Loucy (cell line): ENCODE measurements around the gene SDF2L1.

ENCODE experiments used
- H2AFZ ChIP-seq: fragments of 200-600 bp; sonication (generic); 2 replicates; pipeline ENCODE4 v1.6.0; 2016; ENCODE audit warnings: antibody characterized with exemption, mild to moderate bottlenecking, low read length, moderate library complexity
- H3F3A ChIP-seq: fragments of 200-600 bp; 2 replicates; pipeline ENCODE4 v1.6.0; 2016; ENCODE audit warnings: antibody characterized with exemption, low read depth, mild to moderate bottlenecking
- H3K27me3 ChIP-seq: fragments of 200-600 bp; sonication (generic); 2 replicates; pipeline ENCODE4 v1.6.1; 2014; ENCODE audit warnings: low read length, mild to moderate bottlenecking; ENCODE audit not compliant: insufficient read depth, poor library complexity, severe bottlenecking
- H3K36me3 ChIP-seq: fragments of 200-600 bp; sonication (generic); 2 replicates; pipeline ENCODE4 v1.6.1; 2016; ENCODE audit warnings: low read length; ENCODE audit not compliant: insufficient read depth
- H3K4me1 ChIP-seq: fragments of 200-600 bp; sonication (generic); 2 replicates; pipeline ENCODE4 v1.5.1; 2014; ENCODE audit warnings: low read length, mild to moderate bottlenecking; ENCODE audit not compliant: insufficient read depth, poor library complexity, severe bottlenecking
- H3K4me2 ChIP-seq: fragments of 200-600 bp; sonication (generic); 2 replicates; pipeline ENCODE4 v1.6.0; 2014; ENCODE audit warnings: antibody characterized with exemption, low read length, low read depth, mild to moderate bottlenecking; ENCODE audit not compliant: poor library complexity, severe bottlenecking
- H3K4me3 ChIP-seq: fragments of 200-600 bp; sonication (generic); 2 replicates; pipeline ENCODE4 v1.5.1; 2014; ENCODE audit warnings: low read length, mild to moderate bottlenecking, mixed read lengths; ENCODE audit not compliant: poor library complexity, severe bottlenecking
- H3K79me2 ChIP-seq: fragments of 200-600 bp; sonication (generic); 2 replicates; pipeline ENCODE4 v1.6.1; 2014; ENCODE audit warnings: low read length; ENCODE audit not compliant: insufficient read depth
- H3K9ac ChIP-seq: fragments of 200-600 bp; sonication (generic); 2 replicates; pipeline ENCODE4 v1.6.0; 2014; ENCODE audit warnings: mild to moderate bottlenecking, low read depth, low read length, moderate library complexity; ENCODE audit not compliant: poor library complexity, severe bottlenecking
- H3K9me2 ChIP-seq: fragments of 200-600 bp; sonication (generic); replicated peaks from 2 replicates; pipeline ENCODE4 v1.6.1; 2016; ENCODE audit warnings: low read depth, low read length, mixed read lengths
- H3K9me3 ChIP-seq: fragments of 200-600 bp; sonication (generic); 2 replicates; pipeline ENCODE4 v1.6.1; 2014; ENCODE audit warnings: mild to moderate bottlenecking, antibody characterized with exemption, low read length, low read depth; ENCODE audit not compliant: insufficient read depth
- H4K20me1 ChIP-seq: fragments of 200-600 bp; sonication (generic); 2 replicates; pipeline ENCODE4 v1.6.0; 2014; ENCODE audit warnings: antibody characterized with exemption, low read length, mild to moderate bottlenecking; ENCODE audit not compliant: insufficient read depth, poor library complexity, severe bottlenecking
- EZH2phosphoT487 ChIP-seq: fragments of 200-600 bp; IDR thresholded peaks from 2 replicates; pipeline ENCODE4 v1.6.1; 2018; ENCODE audit warnings: antibody characterized with exemption, mild to moderate bottlenecking, moderate library complexity, borderline replicate concordance
- TF ChIP-seq, protein P1 (sequence below): fragments of 200-600 bp; sonication (generic); conservative IDR thresholded peaks from 2 replicates; pipeline ENCODE4 v1.5.1; 2014; ENCODE audit warnings: mild to moderate bottlenecking, antibody characterized with exemption, low read length

Gene SDF2L1

DNA sequence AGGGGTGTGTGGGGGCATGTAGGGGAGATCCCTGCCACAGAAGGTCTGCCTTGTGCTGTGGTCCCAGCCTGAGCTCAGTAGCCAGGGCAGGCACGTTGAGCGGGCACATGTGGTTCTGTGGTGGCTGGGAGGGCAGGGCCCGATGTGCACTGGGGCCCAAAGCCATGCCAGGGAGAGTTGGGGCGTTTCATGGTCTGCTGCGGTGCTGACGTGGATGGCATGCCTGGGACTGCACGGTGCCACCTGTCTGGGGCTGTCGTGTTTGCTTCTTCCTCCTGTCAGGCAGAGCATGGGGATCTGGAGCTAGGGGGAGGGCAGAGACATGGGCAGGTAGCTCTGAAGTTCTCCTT lies 43.0 kb downstream of the SDF2L1 start:
- TF ChIP-seq EZH2phosphoT487, result no peak
- TF ChIP-seq, protein P1, sequence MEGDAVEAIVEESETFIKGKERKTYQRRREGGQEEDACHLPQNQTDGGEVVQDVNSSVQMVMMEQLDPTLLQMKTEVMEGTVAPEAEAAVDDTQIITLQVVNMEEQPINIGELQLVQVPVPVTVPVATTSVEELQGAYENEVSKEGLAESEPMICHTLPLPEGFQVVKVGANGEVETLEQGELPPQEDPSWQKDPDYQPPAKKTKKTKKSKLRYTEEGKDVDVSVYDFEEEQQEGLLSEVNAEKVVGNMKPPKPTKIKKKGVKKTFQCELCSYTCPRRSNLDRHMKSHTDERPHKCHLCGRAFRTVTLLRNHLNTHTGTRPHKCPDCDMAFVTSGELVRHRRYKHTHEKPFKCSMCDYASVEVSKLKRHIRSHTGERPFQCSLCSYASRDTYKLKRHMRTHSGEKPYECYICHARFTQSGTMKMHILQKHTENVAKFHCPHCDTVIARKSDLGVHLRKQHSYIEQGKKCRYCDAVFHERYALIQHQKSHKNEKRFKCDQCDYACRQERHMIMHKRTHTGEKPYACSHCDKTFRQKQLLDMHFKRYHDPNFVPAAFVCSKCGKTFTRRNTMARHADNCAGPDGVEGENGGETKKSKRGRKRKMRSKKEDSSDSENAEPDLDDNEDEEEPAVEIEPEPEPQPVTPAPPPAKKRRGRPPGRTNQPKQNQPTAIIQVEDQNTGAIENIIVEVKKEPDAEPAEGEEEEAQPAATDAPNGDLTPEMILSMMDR, result no peak
- H3K9me3 ChIP-seq, result no peaks in the 10 kb centered on the region
- H3K79me2 ChIP-seq, result no peaks in the 10 kb centered on the region
- H3K4me3 ChIP-seq, result no peak overlapping the region
- no peak overlapping the region for H2AFZ ChIP-seq
- no peak overlapping the region for H3K9ac ChIP-seq
- peaks cover 32% of the 10 kb centered on the region; the same call in 1 of the 2 replicates for H3K36me3 ChIP-seq
- no peaks in the 10 kb centered on the region for H3K9me2 ChIP-seq
- no peaks in the 10 kb centered on the region for H4K20me1 ChIP-seq
- H3K27me3 ChIP-seq, result no peaks in the 10 kb centered on the region
- no peak overlapping the region for H3K4me2 ChIP-seq
- no peaks in the 10 kb centered on the region for H3F3A ChIP-seq
- no peaks in the 10 kb centered on the region for H3K4me1 ChIP-seq

DNA sequence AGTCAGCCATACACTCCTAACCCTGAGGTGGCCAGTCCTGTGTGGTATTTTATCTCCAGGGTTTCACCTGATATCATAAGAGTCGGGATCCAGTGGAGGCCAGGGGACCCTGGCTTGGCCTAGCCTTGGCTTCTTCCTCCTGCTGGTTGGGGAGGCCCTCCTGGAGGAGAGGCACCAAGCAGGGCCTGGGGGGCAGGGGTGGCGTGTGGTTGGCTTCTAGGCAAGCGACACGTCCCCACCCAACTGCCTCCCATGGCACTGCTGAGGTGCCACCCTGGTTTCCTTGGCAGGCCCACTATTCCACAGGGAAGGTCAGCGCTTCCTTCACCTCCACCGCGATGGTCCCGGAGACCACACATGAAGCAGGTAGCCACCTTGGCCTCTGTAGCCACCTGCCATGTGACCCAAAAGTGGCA lies 44.1 kb downstream of the SDF2L1 start:
- Histone ChIP-seq H3K9me3 (no peaks in the 10 kb centered on the region), H3K9ac (no peak overlapping the region), H3K27me3 (no peaks in the 10 kb centered on the region), H3K79me2 (no peaks in the 10 kb centered on the region), H3K4me3 (no peak overlapping the region), H3K36me3 (peaks cover 32% of the 10 kb centered on the region; the same call in 1 of the 2 replicates), H2AFZ (no peak overlapping the region), H3F3A (no peaks in the 10 kb centered on the region), H4K20me1 (no peaks in the 10 kb centered on the region), H3K9me2 (no peaks in the 10 kb centered on the region), H3K4me2 (no peak overlapping the region), H3K4me1 (no peaks in the 10 kb centered on the region)
- TF ChIP-seq, protein P1, result no peak
- TF ChIP-seq EZH2phosphoT487, result no peak

- no peaks in the 10 kb centered on the region for H3K4me1 ChIP-seq
- H3K4me2 ChIP-seq, result no peak overlapping the region
- H4K20me1 ChIP-seq, result no peaks in the 10 kb centered on the region
- no peaks in the 10 kb centered on the region for H3K27me3 ChIP-seq
- no peaks in the 10 kb centered on the region for H3K79me2 ChIP-seq
- no peaks in the 10 kb centered on the region for H3K9me2 ChIP-seq
- no peaks in the 10 kb centered on the region for H3F3A ChIP-seq
- TF ChIP-seq EZH2phosphoT487, result no peak
- TF ChIP-seq, protein P1, result no peak
- no peak overlapping the region for H3K9ac ChIP-seq
- peaks cover 35% of the 10 kb centered on the region; the same call in 1 of the 2 replicates for H3K36me3 ChIP-seq
- no peaks in the 10 kb centered on the region for H3K9me3 ChIP-seq
- H2AFZ ChIP-seq, result no peak overlapping the region
- no peak overlapping the region for H3K4me3 ChIP-seq
These were observed 44.7 kb downstream of the SDF2L1 start for GRCh38 chr22:21686634-21687393.
